ENCODE results near the gene BIN2. TPM values are rescaled to one million over a fixed set of nuclear protein-coding genes. Genes with fewer than 3 reads are reported as not detected.
A peak's percentile ranks its signal among the peaks of the same experiment; 100 is the strongest.

The BIN2 gene
- total and polyA plus RNA-seq, 9 of the 15 experiments (the other 6 are each of a cell fraction or from before 2014, with no cell fraction given), result 0.04 to 0.39 (median 0.25) TPM; not detected in 1

DNA sequence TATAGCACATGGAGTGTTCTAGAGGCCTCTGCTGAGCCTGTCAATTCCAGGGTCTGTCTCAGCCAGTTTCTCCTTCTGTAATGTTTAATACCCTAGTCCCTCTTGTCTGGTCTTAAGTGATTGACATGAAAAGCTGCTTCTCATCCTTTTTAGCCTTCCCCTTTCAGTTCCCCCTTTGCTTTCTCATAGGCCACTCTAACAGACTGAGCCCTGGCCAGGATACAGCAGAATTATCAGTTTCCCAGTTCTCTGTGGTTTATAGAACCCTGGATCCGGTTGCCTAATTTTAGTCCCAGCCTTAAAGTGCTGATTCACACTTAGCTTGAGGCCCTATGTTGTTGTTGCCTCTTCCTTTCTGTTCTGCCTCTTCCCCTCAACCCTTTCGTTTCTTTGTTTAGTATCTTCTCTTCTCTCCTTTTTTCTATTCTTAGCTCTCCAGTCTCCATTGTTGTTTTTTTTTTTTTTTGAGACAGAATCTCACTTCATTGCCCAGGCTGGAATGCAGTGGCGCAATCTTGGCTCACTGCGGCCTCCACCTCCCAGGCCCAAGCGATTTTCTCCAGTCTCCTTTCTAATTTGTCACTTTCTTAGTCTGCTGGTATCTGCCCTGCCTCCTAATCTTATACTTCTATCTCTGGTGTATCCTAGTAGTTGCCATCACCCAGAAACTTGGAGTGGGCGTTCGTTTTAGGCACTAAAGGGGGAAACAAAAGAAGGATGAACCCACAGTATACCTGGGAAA, 2.9 kb upstream of the BIN2 start (continued):
- TF ChIP-seq, protein P1, sequence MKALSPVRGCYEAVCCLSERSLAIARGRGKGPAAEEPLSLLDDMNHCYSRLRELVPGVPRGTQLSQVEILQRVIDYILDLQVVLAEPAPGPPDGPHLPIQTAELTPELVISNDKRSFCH (CRISPR knock-in tag; IDR thresholded peaks at IDR 0.05), result no peak
- TF ChIP-seq, protein P1 (tag; IDR thresholded peaks at IDR 0.05), result no peak
- no peak; the same call in 1 of the 2 replicates for TF ChIP-seq CBX1 (IDR thresholded peaks at IDR 0.05; ENCODE audit: low read depth)
- peak; percentile 69; the same call in 1 of the 2 replicates for TF ChIP-seq SPI1 (IDR thresholded peaks at IDR 0.05; ENCODE audit: borderline replicate concordance, low read depth, low read length)
- no peak for TF ChIP-seq PURB (CRISPR knock-in tag; IDR thresholded peaks at IDR 0.05; ENCODE audit: low read depth)
- TF ChIP-seq OTX1 (CRISPR knock-in tag; IDR thresholded peaks at IDR 0.05), result no peak
- TF ChIP-seq E2F3 (CRISPR knock-in tag; IDR thresholded peaks at IDR 0.05), result no peak
- TF ChIP-seq POLR3A (IDR thresholded peaks at IDR 0.05; ENCODE audit: borderline replicate concordance, extremely low read depth, insufficient read depth, insufficient read length), result no peak
- TF ChIP-seq MTA3 (IDR thresholded peaks at IDR 0.05; ENCODE audit: borderline replicate concordance), result peak; percentile 74; the same call in 1 of the 2 replicates
- no peak for TF ChIP-seq SREBF2 (CRISPR knock-in tag; IDR thresholded peaks at IDR 0.05)
- TF ChIP-seq CCAR2 (IDR thresholded peaks at IDR 0.05; ENCODE audit: low read depth, low read length), result no peak
- no peak for TF ChIP-seq RBM17 (IDR thresholded peaks at IDR 0.05; ENCODE audit: borderline replicate concordance, low read depth, low read length)
- TF ChIP-seq, protein P2, sequence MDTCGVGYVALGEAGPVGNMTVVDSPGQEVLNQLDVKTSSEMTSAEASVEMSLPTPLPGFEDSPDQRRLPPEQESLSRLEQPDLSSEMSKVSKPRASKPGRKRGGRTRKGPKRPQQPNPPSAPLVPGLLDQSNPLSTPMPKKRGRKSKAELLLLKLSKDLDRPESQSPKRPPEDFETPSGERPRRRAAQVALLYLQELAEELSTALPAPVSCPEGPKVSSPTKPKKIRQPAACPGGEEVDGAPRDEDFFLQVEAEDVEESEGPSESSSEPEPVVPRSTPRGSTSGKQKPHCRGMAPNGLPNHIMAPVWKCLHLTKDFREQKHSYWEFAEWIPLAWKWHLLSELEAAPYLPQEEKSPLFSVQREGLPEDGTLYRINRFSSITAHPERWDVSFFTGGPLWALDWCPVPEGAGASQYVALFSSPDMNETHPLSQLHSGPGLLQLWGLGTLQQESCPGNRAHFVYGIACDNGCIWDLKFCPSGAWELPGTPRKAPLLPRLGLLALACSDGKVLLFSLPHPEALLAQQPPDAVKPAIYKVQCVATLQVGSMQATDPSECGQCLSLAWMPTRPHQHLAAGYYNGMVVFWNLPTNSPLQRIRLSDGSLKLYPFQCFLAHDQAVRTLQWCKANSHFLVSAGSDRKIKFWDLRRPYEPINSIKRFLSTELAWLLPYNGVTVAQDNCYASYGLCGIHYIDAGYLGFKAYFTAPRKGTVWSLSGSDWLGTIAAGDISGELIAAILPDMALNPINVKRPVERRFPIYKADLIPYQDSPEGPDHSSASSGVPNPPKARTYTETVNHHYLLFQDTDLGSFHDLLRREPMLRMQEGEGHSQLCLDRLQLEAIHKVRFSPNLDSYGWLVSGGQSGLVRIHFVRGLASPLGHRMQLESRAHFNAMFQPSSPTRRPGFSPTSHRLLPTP (IDR thresholded peaks at IDR 0.05; ENCODE audit: borderline replicate concordance, extremely low read depth, insufficient read length), result no peak
- peak; percentile 56; the same call in 1 of the 2 replicates for TF ChIP-seq FOXM1 (IDR thresholded peaks at IDR 0.05; ENCODE audit: low read depth)
- TF ChIP-seq FOXM1 (CRISPR knock-in tag; IDR thresholded peaks at IDR 0.05; ENCODE audit: low read depth), result no peak
- 0 out of 2 replicates have a peak, but pooled peaks have one; percentile 26 for TF ChIP-seq MTA2 (IDR thresholded peaks at IDR 0.05; ENCODE audit: low read depth)
- TF ChIP-seq, protein P3, sequence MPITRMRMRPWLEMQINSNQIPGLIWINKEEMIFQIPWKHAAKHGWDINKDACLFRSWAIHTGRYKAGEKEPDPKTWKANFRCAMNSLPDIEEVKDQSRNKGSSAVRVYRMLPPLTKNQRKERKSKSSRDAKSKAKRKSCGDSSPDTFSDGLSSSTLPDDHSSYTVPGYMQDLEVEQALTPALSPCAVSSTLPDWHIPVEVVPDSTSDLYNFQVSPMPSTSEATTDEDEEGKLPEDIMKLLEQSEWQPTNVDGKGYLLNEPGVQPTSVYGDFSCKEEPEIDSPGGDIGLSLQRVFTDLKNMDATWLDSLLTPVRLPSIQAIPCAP (CRISPR knock-in tag; IDR thresholded peaks at IDR 0.05; ENCODE audit: borderline replicate concordance), result no peak
- TF ChIP-seq, protein P4, sequence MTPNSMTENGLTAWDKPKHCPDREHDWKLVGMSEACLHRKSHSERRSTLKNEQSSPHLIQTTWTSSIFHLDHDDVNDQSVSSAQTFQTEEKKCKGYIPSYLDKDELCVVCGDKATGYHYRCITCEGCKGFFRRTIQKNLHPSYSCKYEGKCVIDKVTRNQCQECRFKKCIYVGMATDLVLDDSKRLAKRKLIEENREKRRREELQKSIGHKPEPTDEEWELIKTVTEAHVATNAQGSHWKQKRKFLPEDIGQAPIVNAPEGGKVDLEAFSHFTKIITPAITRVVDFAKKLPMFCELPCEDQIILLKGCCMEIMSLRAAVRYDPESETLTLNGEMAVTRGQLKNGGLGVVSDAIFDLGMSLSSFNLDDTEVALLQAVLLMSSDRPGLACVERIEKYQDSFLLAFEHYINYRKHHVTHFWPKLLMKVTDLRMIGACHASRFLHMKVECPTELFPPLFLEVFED (CRISPR knock-in tag; conservative IDR thresholded peaks at IDR 0.05), result no peak
- TF ChIP-seq CEBPG (CRISPR knock-in tag; IDR thresholded peaks at IDR 0.05), result peak; percentile 77; the same call in 1 of the 2 replicates
- peak; percentile 82 to 92 for TF ChIP-seq CEBPG (tag; conservative IDR thresholded peaks at IDR 0.05 in 1 of 2, IDR thresholded peaks at IDR 0.05 in 1 of 2)
- no peak for TF ChIP-seq NCOA2 (IDR thresholded peaks at IDR 0.05; ENCODE audit: partially characterized antibody in 2 of 2)

All from K562 (cell line).